Right atrium auricular region (tissue), 2 donors: ENCODE results near the gene C5AR1. TPM values are rescaled to one million over a fixed set of nuclear protein-coding genes. Genes with fewer than 3 reads are reported as not detected.
"Not testable (repeated sequence)": the region's sequence is repeated elsewhere in the genome, so short reads cannot be mapped to it uniquely, and the experiment has no call there.

Source experiments
- DNase-seq: peaks from one replicate; pipeline ENCODE4 v3.0.0-alpha.2; 2019; ENCODE audit warnings: low spot score
- H3K27ac ChIP-seq, 2 donors: fragments of 200-600 bp; sonication (generic); 1 replicate in 1 of 2; 2 replicates in 1 of 2; pipeline ENCODE4 v1.5.1; 2016 to 2019
- H3K27me3 ChIP-seq, 2 donors: fragments of 200-600 bp; sonication (generic); one replicate each; pipeline versions ENCODE4 v1.5.1 to v1.6.0; 2017 to 2019
- H3K36me3 ChIP-seq: fragments of 200-600 bp; sonication (generic); one replicate; pipeline ENCODE4 v1.5.1; 2016
- H3K4me1 ChIP-seq, 2 donors: fragments of 200-600 bp; sonication (generic); one replicate each; pipeline versions ENCODE4 v1.5.1 to v1.6.0; 2017 to 2019
- H3K4me3 ChIP-seq, 2 donors: fragments of 200-600 bp; sonication (generic); 1 replicate in 1 of 2; 2 replicates in 1 of 2; pipeline ENCODE4 v1.5.1; 2017 to 2019; ENCODE audit warnings: mild to moderate bottlenecking in 1 of 2, moderate library complexity in 1 of 2
- H3K9me3 ChIP-seq, 2 donors: fragments of 200-600 bp; sonication (generic); one replicate each; pipeline ENCODE4 v1.5.1; 2019
- CTCF ChIP-seq, 2 donors: fragments of 200-600 bp; sonication (generic); IDR thresholded peaks; one replicate each; pipeline ENCODE4 v1.5.1; 2019; ENCODE audit warnings: antibody characterized with exemption in 2 of 2
- total RNA-seq, 2 donors: library from RNA; depleted of rRNA; stranded (reverse); fragments of >200 nt; gene quantifications; one replicate each; pipeline ENCODE4 v1.1.0, GENCODE V29; 2016

C5AR1 gene
- total RNA-seq, 2 donors from 2014 or later: 4.6 to 14.3 TPM

- no peaks in the 10 kb centered on the region for H3K4me1 ChIP-seq
- no peaks in the 10 kb centered on the region for H3K36me3 ChIP-seq
- H3K9me3 ChIP-seq: no peaks in the 10 kb centered on the region
- no peak overlapping the region for H3K4me3 ChIP-seq
- TF ChIP-seq CTCF (IDR thresholded peaks at IDR 0.05): no peak
- no peak overlapping the region for H3K27ac ChIP-seq
- no peaks in the 10 kb centered on the region for H3K27me3 ChIP-seq
- DNase-seq: no peak
Measured at GRCh38 chr19:47341734-47342133, 32.1 kb downstream of the C5AR1 start.

- no peaks in the 10 kb centered on the region for H3K36me3 ChIP-seq
- H3K27ac ChIP-seq: no peak overlapping the region
- H3K4me1 ChIP-seq: peaks cover 0 to under 1% of the 10 kb centered on the region in 2 donors
- TF ChIP-seq CTCF (IDR thresholded peaks at IDR 0.05): no peak
- H3K9me3 ChIP-seq: no peaks in the 10 kb centered on the region
- no peaks in the 10 kb centered on the region for H3K27me3 ChIP-seq
- H3K4me3 ChIP-seq: no peak overlapping the region
- DNase-seq: no peak
Measured at GRCh38 chr19:47343194-47343802, 33.6 kb downstream of the C5AR1 start.

GRCh38 chr19:47344425-47344824 is 34.8 kb downstream of the C5AR1 start:
- TF ChIP-seq CTCF (IDR thresholded peaks at IDR 0.05): no peak
- DNase-seq: no peak

GRCh38 chr19:47346024-47346423 is 36.4 kb downstream of the C5AR1 start:
- H3K4me3 ChIP-seq, H3K27me3 ChIP-seq, H3K36me3 ChIP-seq, H3K9me3 ChIP-seq, DNase-seq, H3K27ac ChIP-seq: not testable (repeated sequence)
- peaks cover 0 to 14% of the 10 kb centered on the region in 2 donors for H3K4me1 ChIP-seq

More at GRCh38 chr19:47344425-47344824, 34.8 kb downstream of the C5AR1 start:
- Histone ChIP-seq H3K36me3 (no peaks in the 10 kb centered on the region), H3K27me3 (no peaks in the 10 kb centered on the region), H3K4me1 (peaks cover 0 to 6% of the 10 kb centered on the region in 2 donors), H3K4me3 (no peak overlapping the region), H3K9me3 (no peaks in the 10 kb centered on the region), H3K27ac (no peak overlapping the region)

- peak; percentile 98 for DNase-seq
- no peaks in the 10 kb centered on the region for H3K9me3 ChIP-seq
- peaks cover 0 to 14% of the 10 kb centered on the region in 2 donors for H3K4me1 ChIP-seq
- peaks cover 14% of the 10 kb centered on the region for H3K36me3 ChIP-seq
- peak; percentile 97 to 99 for TF ChIP-seq CTCF (IDR thresholded peaks at IDR 0.05)
- peak within 1 kb of the TSS; percentile 78 to 86 for H3K4me3 ChIP-seq
- peak within 1 kb of the TSS; percentile 60 to 71 for H3K27ac ChIP-seq
- H3K27me3 ChIP-seq: no peaks in the 10 kb centered on the region
Measured at GRCh38 chr19:47348819-47349795, 39.4 kb downstream of the C5AR1 start, which contains the start of gene DHX34. DHX34 (plus strand) TSS chr19:47349315; CDS start chr19:47353031, 3,716 bp downstream.

GRCh38 chr19:47350630-47351029 is 41.0 kb downstream of the C5AR1 start:
- TF ChIP-seq CTCF (IDR thresholded peaks at IDR 0.05): no peak

More at GRCh38 chr19:47350630-47351029, 41.0 kb downstream of the C5AR1 start:
- no peaks in the 10 kb centered on the region for H3K9me3 ChIP-seq
- peaks cover 0 to 14% of the 10 kb centered on the region in 2 donors for H3K4me1 ChIP-seq
- no peak overlapping the region for H3K4me3 ChIP-seq
- H3K27ac ChIP-seq: no peak overlapping the region
- H3K27me3 ChIP-seq: no peaks in the 10 kb centered on the region
- H3K36me3 ChIP-seq: peaks cover 28% of the 10 kb centered on the region
- no peak for DNase-seq
